Activated CD4-positive, alpha-beta T cell treated with anti-CD3 and anti-CD28 coated beads, Interleukin-10, Interleukin-2, amounts not matched to agents 100 ng/mL and 50 ng/mL, durations not matched to agents 16 hours and 8 hours (primary cell): ENCODE measurements around the gene DMRT2.

Source experiments
- DNase-seq: peaks from one replicate; pipeline ENCODE4 v3.0.0-alpha.2; 2020

DMRT2 gene

DNA sequence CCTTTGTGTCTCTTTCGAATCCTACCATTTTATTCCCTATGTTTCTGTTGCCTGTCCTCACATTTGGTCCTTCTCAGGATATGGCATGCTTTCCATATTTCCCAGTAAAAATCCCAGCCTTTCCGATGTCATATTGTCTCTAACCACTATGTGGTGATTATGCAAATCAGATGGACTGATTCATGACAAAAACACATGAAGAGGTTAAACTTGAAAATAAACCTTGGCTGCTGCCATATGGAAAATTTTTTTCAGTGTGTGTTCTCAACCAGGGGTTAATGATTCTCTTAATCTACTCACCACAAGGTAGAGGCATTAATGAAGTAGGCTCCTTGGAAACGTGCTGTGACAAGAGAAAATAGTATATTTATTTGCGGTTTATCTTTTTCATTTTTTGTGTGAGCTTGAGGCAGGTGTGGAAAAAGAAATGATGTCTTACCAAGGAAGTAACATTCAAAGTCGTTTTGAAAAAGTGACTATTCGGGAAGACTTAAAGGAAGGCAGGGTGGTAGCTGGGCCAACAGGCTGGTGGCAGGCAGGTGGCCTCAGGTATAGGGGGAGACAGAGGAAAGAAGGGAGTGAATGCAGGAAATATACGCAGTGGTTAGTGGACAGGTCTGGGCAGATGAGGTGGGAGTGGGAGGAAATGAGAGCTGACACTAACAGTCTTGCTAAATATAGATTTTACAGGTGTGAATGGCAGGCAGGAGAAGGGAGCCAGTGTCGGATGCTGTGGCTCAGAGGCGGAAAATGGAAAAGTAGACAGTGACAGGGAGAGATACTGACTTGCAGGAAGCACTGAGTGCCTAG, 46.2 kb downstream of the DMRT2 start:
- DNase-seq = no peak

DNA sequence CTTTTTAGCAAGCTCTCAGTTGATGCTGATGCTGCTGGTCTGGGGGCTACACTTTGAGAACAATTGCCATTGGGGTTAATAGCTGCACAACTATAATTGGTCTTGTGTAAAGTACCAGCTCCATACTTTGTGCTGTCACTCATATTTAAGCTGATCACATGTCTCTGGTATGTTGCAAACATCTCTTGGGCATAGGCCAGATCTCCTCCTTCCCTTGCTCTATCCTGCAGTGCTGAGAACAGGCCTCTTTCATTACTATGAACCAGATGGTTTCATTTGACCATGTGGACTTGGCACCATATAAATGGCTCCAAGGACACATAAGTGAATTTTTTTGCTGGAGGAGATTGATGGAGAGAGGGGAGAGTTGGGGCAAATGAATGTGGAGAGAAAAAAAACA, 48.4 kb downstream of the DMRT2 start:
- no peak for DNase-seq

DNA sequence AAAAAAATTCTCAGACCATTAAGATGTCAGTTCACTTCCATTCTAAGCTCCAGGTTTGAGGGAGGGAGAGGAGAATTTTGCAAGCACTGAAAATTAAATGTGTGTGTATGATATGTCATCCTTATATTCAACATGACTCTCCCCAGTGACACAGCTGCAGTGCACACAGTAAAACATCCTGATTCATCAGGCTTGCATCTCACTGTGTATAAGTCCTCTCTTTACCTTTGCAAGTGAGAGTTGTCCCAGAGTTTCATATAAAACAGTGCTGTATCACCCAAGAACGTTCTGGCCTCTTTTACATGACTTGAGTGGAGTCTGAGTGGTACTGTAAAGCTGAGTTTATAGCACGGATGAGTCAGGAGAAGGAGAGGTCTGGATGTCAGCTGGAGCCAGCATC, 50.0 kb downstream of the DMRT2 start:
- no peak for DNase-seq

DNA sequence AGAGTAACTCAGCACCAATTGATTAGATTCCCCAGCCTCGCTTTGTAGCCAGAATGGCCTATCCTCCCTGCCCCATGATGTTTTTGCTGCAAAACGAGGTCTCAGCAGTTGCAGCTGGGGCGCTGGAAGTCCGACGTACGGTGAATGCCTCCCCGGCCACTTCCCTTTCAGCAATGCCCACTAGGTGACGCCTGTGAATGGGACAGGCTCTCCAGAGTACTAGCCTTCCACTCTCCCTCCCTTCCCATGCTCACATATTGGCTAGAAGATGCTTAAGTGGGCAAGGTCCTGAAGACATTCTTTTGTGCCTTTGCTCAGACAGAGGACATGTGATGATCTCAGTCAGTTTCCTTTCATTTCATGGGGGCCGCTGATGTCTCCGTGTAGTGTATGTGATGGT, 50.8 kb downstream of the DMRT2 start:
- no peak for DNase-seq

- no peak for DNase-seq
Measured at GRCh38 chr9:1101846-1102641, 51.9 kb downstream of the DMRT2 start.

GRCh38 chr9:1102642-1102970, 52.4 kb downstream of the DMRT2 start:
- no peak for DNase-seq
